Psoas muscle (tissue), 8 donors: ENCODE data around the gene PHACTR2. TPM values are rescaled to one million over a fixed set of nuclear protein-coding genes. Genes with fewer than 3 reads are reported as not detected.
"Not testable (repeated sequence)": the region's sequence is repeated elsewhere in the genome, so short reads cannot be mapped to it uniquely, and the experiment has no call there.

Experiments
- ATAC-seq, 4 donors: fragments of 200-7000 bp; cut with Tn5 transposase; one replicate each; pipeline ENCODE4 v1.9.1; 2020; ENCODE audit warnings: moderate library complexity in 3 of 4, mild to moderate bottlenecking in 2 of 4
- DNase-seq, 2 donors: peaks; one replicate each; pipeline ENCODE4 v3.0.0-alpha.2; 2020
- H3K27ac ChIP-seq: fragments of 200-600 bp; one replicate; pipeline ENCODE4 v1.8.0; 2022
- H3K27me3 ChIP-seq, 3 donors: fragments of 200-600 bp in 1 of 3; one replicate each; pipeline versions ENCODE4 v1.6.1 to v1.8.0; 2013 to 2022; ENCODE audit warnings: low read length in 2 of 3, mild to moderate bottlenecking in 2 of 3, moderate library complexity in 1 of 3; ENCODE audit not compliant: insufficient read depth in 3 of 3
- H3K36me3 ChIP-seq, 2 donors: fragments of 200-600 bp in 1 of 2; one replicate each; pipeline versions ENCODE4 v1.6.1 to v1.8.0; 2013 to 2022; ENCODE audit warnings: low read depth in 1 of 2, mild to moderate bottlenecking in 1 of 2, moderate library complexity in 1 of 2; ENCODE audit not compliant: insufficient read depth in 1 of 2
- H3K4me1 ChIP-seq: fragments of 200-600 bp; one replicate; pipeline ENCODE4 v1.8.0; 2022
- H3K4me3 ChIP-seq: fragments of 200-600 bp; one replicate; pipeline ENCODE4 v1.8.0; 2022; ENCODE audit warnings: mild to moderate bottlenecking
- H3K9me3 ChIP-seq: fragments of 200-600 bp; one replicate; pipeline ENCODE4 v1.8.0; 2022
- WGBS, 3 donors: extraction: QIAGEN DNeasy Blood & Tissue Kit; methylation state at CpG; one replicate each; pipeline versions ENCODE4 v1.1.6 to v1.1.7; 2013; 5-methylcytosine and 5-hydroxymethylcytosine counted together
- intact Hi-C, 2 donors: fragments of 100-400 bp; cut with DNase I; formaldehyde crosslinking; loops; one replicate each; pipeline versions ENCODE4 v1.11.0 to v1.14.2; 2022
- polyA plus RNA-seq, 3 donors: library from polyadenylated mRNA; stranded (reverse); fragments of 200-250 nt; gene quantifications; one replicate each; pipeline ENCODE4 v1.2.3, GENCODE V29; 2013
- total RNA-seq, 4 donors: library from RNA; stranded (reverse); fragmentation: NEBNext Ultra II Directional in 2 of 4; extraction: Animal tissue kit (Norgen Biotek cat#: 25700) in 2 of 4; gene quantifications; one replicate each; pipeline versions ENCODE4 v1.2.1 to v1.2.4, GENCODE V29; 2021 to 2023
- TF ChIP-seq, protein P1 (sequence below): fragments of 200-600 bp; IDR thresholded peaks from one replicate; pipeline ENCODE4 v1.8.0; 2022; ENCODE audit warnings: antibody characterized with exemption
- donor health status: healthy with polysubstance abuse.
- donor health status: DM: no; HTN: no; CAD: no; lungs with moderate emphysema.
- donor health status: Bipolar disorder and iron deficiency.
- donor health status: healthy.
- donor health status: DM: yes; HTN: yes; CAD: no.
- donor health status: DM: no; HTN: no; CAD: no.
- donor health status: DM: no; HTN: no; CAD: no.
- donor health status: DM: yes; HTN: yes; CAD: no.

The PHACTR2 gene
- total and polyA plus RNA-seq, 7 donors, result 3.4 to 48.8 (median 30.0) TPM

DNA sequence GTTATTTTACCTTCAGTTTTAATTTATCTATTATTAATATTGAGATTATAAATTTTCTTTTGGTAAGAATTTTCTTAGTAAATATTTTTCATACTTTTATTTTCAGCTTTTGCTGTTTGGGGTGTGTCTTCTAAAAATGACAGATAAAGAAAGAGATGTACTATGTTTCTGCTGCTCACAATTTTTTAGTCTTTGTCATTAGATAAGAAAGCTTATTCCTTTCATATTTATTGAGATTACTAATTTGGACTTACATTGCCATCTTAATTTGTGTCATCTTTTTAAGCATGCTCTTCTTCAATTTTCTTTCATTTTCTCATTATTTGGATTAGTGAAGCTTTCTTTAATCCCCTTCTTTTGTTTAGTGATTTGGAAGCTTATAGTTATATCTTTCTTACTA lies 13.6 kb upstream of the PHACTR2 start:
- Histone ChIP-seq H3K36me3 (no peaks in the 10 kb centered on the region), H3K4me1 (no peaks in the 10 kb centered on the region), H3K27me3 (no peaks in the 10 kb centered on the region), H3K9me3 (no peaks in the 10 kb centered on the region), H3K27ac (no peak overlapping the region), H3K4me3 (no peak overlapping the region)
- ATAC-seq (no peak), DNase-seq (no peak)
- intact Hi-C loops, result no loop called here
- TF ChIP-seq, protein P1, sequence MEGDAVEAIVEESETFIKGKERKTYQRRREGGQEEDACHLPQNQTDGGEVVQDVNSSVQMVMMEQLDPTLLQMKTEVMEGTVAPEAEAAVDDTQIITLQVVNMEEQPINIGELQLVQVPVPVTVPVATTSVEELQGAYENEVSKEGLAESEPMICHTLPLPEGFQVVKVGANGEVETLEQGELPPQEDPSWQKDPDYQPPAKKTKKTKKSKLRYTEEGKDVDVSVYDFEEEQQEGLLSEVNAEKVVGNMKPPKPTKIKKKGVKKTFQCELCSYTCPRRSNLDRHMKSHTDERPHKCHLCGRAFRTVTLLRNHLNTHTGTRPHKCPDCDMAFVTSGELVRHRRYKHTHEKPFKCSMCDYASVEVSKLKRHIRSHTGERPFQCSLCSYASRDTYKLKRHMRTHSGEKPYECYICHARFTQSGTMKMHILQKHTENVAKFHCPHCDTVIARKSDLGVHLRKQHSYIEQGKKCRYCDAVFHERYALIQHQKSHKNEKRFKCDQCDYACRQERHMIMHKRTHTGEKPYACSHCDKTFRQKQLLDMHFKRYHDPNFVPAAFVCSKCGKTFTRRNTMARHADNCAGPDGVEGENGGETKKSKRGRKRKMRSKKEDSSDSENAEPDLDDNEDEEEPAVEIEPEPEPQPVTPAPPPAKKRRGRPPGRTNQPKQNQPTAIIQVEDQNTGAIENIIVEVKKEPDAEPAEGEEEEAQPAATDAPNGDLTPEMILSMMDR, result no peak

DNA sequence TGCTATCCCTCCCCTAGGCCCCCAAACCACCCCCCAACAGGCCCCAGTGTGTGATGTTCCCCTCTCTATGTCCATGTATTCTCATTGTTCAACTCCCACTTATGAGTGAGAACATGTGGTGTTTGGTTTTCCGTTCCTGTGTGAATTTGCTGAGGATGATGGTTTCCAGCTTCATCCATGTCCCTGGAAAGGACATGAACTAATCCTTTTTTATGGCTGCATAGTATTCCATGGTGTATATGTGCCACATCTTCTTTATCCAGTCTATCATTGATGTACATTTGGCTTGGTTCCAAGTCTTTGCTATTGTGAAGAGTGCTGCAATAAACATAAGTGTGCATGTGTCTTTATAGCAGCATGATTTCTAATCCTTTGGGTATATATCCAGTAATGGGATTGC lies 11.8 kb upstream of the PHACTR2 start:
- H3K9me3 ChIP-seq, intact Hi-C loops, H3K27me3 ChIP-seq, H3K4me3 ChIP-seq, H3K36me3 ChIP-seq, ATAC-seq, DNase-seq, H3K27ac ChIP-seq, H3K4me1 ChIP-seq: not testable (repeated sequence)
- WGBS, 3 donors, result 94 to 100% (median 97%) methylated on average over 1 of the region's 1 CpG

DNA sequence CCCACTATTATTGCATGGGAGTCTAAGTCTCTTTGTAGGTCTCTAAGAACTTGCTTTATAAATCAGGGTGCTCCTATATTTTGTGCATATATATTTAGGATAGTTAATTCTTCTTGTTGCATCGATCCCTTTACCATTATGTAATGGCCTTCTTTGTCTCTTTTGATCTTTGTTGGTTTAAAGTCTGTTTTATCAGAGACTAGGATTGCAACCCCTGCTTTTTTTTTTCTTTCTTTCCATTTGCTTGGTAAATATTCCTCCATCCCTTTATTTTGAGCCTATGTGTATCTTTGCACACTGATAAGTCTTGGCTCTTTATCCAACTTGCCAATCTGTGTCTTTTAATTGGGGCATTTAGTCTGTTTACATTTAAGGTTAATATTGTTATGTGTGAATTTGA lies 8.3 kb upstream of the PHACTR2 start:
- H3K27ac ChIP-seq, DNase-seq, intact Hi-C loops, H3K9me3 ChIP-seq, H3K27me3 ChIP-seq, H3K36me3 ChIP-seq, H3K4me3 ChIP-seq, H3K4me1 ChIP-seq, ATAC-seq: not testable (repeated sequence)
- WGBS, 3 donors, result 92 to 96% (median 94%) methylated on average over 1 of the region's 1 CpG

DNA sequence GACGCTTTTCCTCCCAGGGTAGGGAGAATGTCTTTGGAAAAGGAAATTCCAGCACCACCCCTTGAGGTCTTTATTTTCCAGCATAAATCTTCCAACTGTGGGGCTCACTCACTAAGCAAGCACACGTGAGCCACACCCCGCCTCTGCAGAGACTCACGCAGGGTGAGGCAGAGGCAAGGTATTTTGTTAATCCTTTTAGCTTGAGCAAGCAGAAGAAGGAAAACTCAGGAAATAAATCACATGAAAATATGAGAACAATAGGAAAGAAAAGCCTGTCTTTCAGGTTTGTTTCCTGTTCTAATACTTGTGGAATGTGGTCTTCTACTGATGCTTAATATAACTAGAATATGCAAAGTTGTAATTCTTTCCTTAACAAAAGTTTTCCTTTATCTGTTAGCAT lies 4.1 kb upstream of the PHACTR2 start:
- Histone ChIP-seq H3K27me3 (no peaks in the 10 kb centered on the region), H3K4me3 (no peak overlapping the region), H3K9me3 (no peaks in the 10 kb centered on the region), H3K36me3 (no peaks in the 10 kb centered on the region), H3K27ac (no peak overlapping the region), H3K4me1 (no peaks in the 10 kb centered on the region)
- 60 to 68% (median 64%) methylated on average over 4 of the region's 4 CpGs for WGBS, 3 donors
- ATAC-seq (no peak), DNase-seq (no peak)
- intact Hi-C loops, result loop anchor here in 1 of 2 donors (10.0 kb wide), 1 partner anchor 719 kb away; no protein-coding TSS in a partner anchor
- TF ChIP-seq, protein P1, result no peak

DNA sequence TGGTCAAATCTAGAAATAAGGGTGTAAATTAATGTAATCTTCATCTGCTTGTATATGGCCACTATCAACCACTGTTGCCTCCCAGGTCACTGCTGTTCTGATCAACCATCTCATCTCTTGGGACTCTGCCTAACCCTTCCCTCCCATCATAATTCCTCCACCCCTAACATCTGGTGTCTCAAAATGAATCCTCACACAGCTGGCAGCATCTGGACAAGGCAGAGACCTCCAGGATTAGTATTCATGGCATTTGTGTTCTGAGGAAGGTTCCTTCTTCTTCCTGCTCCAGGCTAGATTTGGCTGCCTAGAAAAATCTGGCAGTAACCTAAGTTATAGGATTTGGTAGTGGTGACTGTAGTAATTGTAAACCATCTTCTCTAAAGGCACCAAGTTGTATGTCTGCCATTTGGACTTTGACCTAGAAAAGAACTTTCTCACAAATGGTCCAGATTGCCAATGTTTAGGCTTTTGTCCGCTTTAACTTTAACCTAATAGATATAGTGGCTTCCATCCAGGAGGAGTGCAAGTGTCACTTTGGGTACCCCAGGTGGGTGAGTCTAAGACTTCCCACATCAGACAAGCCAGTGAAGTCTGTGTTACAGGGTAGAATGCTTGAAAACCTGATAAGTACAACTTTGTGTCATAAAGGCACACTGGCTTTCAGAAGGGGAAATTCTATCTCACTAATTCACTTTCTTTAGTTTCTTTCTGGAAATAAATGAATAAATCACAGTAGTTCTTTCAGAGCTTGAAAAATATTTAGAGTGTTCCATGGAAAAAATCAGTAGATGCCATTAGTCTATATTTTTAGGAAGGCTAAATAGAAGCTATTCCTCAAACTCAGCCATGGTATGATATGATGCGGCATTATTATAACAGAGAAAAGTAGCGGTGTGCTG lies 3.0 kb upstream of the PHACTR2 start:
- intact Hi-C loops, result loop anchor here in 1 of 2 donors (10.0 kb wide), 1 partner anchor 720 kb away; no protein-coding TSS in a partner anchor
- no peaks in the 10 kb centered on the region for H3K9me3 ChIP-seq

More for the DNA sequence above, 3.0 kb upstream of the PHACTR2 start:
- DNase-seq, result no peak
- Histone ChIP-seq H3K36me3 (no peaks in the 10 kb centered on the region), H3K4me3 (no peak overlapping the region), H3K4me1 (peaks cover 3% of the 10 kb centered on the region), H3K27ac (no peak overlapping the region), H3K27me3 (no peaks in the 10 kb centered on the region)
- 71 to 84% (median 78%) methylated on average over 3 of the region's 3 CpGs for WGBS, 3 donors
- TF ChIP-seq, protein P1, result no peak
- ATAC-seq, result no peak
